Measurements from ENCODE around the gene SARS2.
"Not testable (repeated sequence)": the region's sequence is repeated elsewhere in the genome, so short reads cannot be mapped to it uniquely, and the experiment has no call there.

SARS2 gene

DNA sequence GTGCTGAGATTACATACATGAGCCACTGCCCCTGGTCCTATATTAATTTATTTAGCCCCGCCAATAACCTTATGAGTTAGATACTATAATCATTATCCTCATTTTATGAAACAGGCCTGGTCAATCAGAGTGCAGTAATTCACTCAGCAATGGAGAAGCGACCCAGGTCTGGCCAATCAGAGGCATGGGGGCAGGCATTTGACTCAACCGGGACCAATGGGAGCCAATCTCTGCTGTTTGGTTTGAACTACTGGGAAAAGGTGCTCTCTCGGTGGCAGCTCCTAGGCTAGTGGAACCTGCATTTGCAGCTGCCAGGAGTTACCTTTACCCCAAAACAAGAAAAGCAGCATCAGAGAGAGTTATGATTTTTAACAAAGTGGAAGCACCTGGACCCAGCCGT is 37.7 kb downstream of the SARS2 start:
- DNase-seq (ENCODE audit: low read depth): no peak
- TF ChIP-seq, protein P1, sequence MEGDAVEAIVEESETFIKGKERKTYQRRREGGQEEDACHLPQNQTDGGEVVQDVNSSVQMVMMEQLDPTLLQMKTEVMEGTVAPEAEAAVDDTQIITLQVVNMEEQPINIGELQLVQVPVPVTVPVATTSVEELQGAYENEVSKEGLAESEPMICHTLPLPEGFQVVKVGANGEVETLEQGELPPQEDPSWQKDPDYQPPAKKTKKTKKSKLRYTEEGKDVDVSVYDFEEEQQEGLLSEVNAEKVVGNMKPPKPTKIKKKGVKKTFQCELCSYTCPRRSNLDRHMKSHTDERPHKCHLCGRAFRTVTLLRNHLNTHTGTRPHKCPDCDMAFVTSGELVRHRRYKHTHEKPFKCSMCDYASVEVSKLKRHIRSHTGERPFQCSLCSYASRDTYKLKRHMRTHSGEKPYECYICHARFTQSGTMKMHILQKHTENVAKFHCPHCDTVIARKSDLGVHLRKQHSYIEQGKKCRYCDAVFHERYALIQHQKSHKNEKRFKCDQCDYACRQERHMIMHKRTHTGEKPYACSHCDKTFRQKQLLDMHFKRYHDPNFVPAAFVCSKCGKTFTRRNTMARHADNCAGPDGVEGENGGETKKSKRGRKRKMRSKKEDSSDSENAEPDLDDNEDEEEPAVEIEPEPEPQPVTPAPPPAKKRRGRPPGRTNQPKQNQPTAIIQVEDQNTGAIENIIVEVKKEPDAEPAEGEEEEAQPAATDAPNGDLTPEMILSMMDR (conservative IDR thresholded peaks at IDR 0.05; ENCODE audit: control insufficient read depth, insufficient read depth, low read depth, low read length): no peak
- no peak overlapping the region for H3K4me3 ChIP-seq (ENCODE audit: control insufficient read depth, low read depth, low read length)

DNA sequence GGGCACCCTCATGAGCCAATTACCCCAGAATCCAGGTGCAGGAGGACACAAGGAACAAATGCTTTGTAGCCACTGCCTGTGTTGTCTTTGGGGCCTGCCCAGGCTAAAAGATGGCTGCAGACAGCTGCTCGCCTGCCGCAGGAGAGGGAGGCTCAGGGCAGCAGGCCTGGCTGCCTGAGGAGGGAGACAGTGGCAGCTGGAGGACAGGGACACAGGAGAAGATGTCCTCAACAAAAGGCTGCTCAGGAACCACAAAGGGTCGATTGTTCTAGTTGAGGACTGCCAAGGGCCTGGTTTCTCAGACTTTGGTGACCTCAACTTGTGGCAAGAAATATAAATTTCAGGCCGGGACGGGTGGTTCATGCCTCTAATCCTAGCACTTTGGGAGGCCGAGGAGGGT is 38.8 kb downstream of the SARS2 start:
- TF ChIP-seq, protein P1 (conservative IDR thresholded peaks at IDR 0.05; ENCODE audit: control insufficient read depth, insufficient read depth, low read depth, low read length): no peak
- no peak for DNase-seq (ENCODE audit: low read depth)
- no peak overlapping the region for H3K4me3 ChIP-seq (ENCODE audit: control insufficient read depth, low read depth, low read length)

DNA sequence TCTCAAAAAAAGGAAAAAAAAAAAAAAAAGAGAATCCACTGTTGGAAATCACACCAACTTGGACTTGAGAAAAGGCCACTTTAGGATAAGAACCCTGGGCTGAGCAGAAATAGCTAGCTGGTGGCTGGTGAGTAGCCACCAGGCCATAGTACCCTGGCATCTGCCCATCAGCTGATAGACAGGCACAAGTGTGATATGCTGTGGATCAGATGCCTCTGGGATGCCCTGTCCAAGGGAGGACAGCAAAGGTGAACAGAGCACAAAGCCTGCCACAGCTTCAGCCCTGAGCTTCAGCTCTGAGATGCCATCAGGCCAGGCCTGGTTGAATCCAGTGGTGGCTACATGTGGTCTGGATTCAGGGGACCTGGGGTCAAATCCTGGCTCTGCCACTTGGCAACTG is 39.9 kb downstream of the SARS2 start:
- no peak for DNase-seq (ENCODE audit: low read depth)
- TF ChIP-seq, protein P1 (conservative IDR thresholded peaks at IDR 0.05; ENCODE audit: control insufficient read depth, insufficient read depth, low read depth, low read length): no peak
- no peak overlapping the region for H3K4me3 ChIP-seq (ENCODE audit: control insufficient read depth, low read depth, low read length)

DNA sequence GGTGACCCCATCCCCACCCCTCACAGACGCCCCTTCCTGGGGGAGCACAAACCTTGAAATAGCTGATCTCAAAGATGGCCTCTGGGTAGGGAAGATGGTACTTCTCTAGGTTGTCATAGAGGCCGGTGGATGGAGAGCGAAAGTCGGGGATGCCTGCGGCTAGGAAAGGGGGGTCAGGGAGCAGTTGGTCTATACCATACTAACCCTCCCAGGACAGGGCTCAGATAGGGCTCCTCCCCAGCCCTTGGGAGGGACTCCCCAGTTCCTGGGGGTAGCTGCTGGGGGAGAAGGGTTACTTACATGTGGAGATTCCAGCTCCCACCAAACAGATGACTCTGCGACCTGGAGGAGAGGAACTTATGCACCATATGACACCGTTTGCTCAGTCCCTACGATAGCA is 40.8 kb downstream of the SARS2 start:
- DNase-seq (ENCODE audit: low read depth): no peak
- H3K4me3 ChIP-seq (ENCODE audit: control insufficient read depth, low read depth, low read length): no peak overlapping the region
- TF ChIP-seq, protein P1 (conservative IDR thresholded peaks at IDR 0.05; ENCODE audit: control insufficient read depth, insufficient read depth, low read depth, low read length): no peak

- H3K4me3 ChIP-seq (ENCODE audit: control insufficient read depth, low read depth, low read length): no peak overlapping the region
These were observed 41.7 kb downstream of the SARS2 start for GRCh38 chr19:38888876-38889275.

GRCh38 chr19:38884691-38885090 is 45.9 kb downstream of the SARS2 start:
- DNase-seq (ENCODE audit: low read depth); H3K4me3 ChIP-seq (ENCODE audit: control insufficient read depth, low read depth, low read length): not testable (repeated sequence)

More at GRCh38 chr19:38888876-38889275, 41.7 kb downstream of the SARS2 start:
- no peak for DNase-seq (ENCODE audit: low read depth)
- TF ChIP-seq, protein P1 (conservative IDR thresholded peaks at IDR 0.05; ENCODE audit: control insufficient read depth, insufficient read depth, low read depth, low read length): no peak

GRCh38 chr19:38883286-38883685 is 47.3 kb downstream of the SARS2 start:
- no peak overlapping the region for H3K4me3 ChIP-seq (ENCODE audit: control insufficient read depth, low read depth, low read length)
- DNase-seq (ENCODE audit: low read depth): no peak
- TF ChIP-seq, protein P1 (conservative IDR thresholded peaks at IDR 0.05; ENCODE audit: control insufficient read depth, insufficient read depth, low read depth, low read length): no peak
